ENCODE results near the gene VEPH1.

- TF ChIP-seq CTCF (IDR thresholded peaks at IDR 0.05) (no peak), POLR2A (IDR thresholded peaks at IDR 0.05) (no peak)
These were observed 12.2 kb upstream of the VEPH1 start for GRCh38 chr3:157515398-157515797.

All from lower leg skin (tissue), 3 donors.